Rectal smooth muscle tissue (tissue), 1 donor: ENCODE results near the gene GJB5.

Experiments used
- H3K27ac ChIP-seq: one replicate; pipeline ENCODE4 v1.7.0; 2013; ENCODE audit warnings: low read depth, low read length, inconsistent platforms
- H3K27me3 ChIP-seq: one replicate; pipeline ENCODE4 v1.7.0; 2013; ENCODE audit warnings: low read length; ENCODE audit not compliant: control insufficient read depth, insufficient read depth
- H3K36me3 ChIP-seq: one replicate; pipeline ENCODE4 v1.7.0; 2013; ENCODE audit warnings: low read length; ENCODE audit not compliant: control insufficient read depth, insufficient read depth
- H3K4me1 ChIP-seq: one replicate; pipeline ENCODE4 v1.7.0; 2013; ENCODE audit warnings: low read length; ENCODE audit not compliant: control insufficient read depth, insufficient read depth
- H3K4me3 ChIP-seq: one replicate; pipeline ENCODE4 v1.7.0; 2013; ENCODE audit warnings: low read length
- H3K9ac ChIP-seq: one replicate; pipeline ENCODE4 v1.7.0; 2013; ENCODE audit warnings: low read length

GJB5 gene

GRCh38 chr1:34746785-34747637 lies 7.8 kb upstream of the GJB5 start:
- Histone ChIP-seq H3K27me3 (no peaks in the 10 kb centered on the region), H3K9ac (no peak overlapping the region), H3K4me3 (no peak overlapping the region), H3K36me3 (no peaks in the 10 kb centered on the region), H3K4me1 (no peaks in the 10 kb centered on the region), H3K27ac (no peak overlapping the region)

DNA sequence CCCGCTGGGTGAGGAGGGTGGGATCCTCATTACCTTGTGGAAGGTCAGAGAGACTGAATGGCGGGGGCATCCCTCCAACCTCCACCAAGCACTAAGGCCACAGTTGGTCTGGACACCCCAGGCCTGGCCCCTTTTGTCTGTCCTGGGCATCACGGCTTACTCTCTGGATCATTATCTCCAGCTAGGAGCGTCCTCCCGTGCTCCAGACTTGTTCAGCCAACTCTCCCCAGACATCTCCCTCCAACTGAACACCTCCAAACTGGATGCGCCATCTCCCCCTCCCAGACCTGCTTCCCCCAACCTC lies 7.3 kb upstream of the GJB5 start:
- Histone ChIP-seq H3K27me3 (no peaks in the 10 kb centered on the region), H3K36me3 (no peaks in the 10 kb centered on the region), H3K4me1 (no peaks in the 10 kb centered on the region), H3K4me3 (no peak overlapping the region), H3K27ac (no peak overlapping the region), H3K9ac (no peak overlapping the region)

DNA sequence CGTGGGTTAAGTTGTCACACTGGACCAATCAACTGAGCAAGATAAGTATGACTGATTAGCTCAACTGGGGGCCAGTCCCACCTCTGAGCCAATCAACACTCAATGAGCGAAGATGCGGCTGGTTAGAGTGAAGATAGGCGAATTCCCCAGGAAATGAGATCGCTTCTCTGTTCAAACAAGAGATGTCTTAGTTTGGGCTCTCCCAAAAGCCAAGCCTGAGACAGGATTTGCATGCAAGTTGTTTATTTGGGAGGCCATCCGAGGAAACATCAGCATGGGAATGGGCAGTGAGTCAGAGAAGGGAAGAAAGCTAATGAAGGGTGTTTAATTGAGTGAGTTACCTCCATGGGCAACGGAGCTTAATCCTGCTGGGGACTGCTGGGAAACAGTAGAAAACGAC lies 4.9 kb upstream of the GJB5 start:
- Histone ChIP-seq H3K4me3 (no peak overlapping the region), H3K27ac (no peak overlapping the region), H3K4me1 (no peaks in the 10 kb centered on the region), H3K36me3 (no peaks in the 10 kb centered on the region), H3K9ac (no peak overlapping the region), H3K27me3 (no peaks in the 10 kb centered on the region)

DNA sequence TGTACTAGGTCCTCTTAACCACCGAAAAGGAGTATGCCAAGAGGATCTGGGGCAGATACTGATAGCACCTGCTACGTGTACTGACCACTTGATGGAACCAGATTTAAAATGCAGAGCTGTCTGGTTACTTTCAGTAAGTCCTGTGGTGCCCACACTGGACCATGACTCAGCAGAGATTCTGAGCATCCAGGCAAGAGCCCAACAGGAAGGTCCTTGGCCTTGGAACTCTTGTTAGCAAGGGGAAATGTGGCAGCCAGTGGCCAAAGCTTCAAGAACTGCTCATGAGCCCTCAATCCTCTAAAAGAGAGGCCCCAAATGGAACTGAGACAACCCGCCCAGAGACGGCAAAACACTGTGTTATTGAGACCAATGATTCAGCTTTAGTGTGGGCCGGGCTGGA lies 4.2 kb upstream of the GJB5 start:
- no peak overlapping the region for H3K9ac ChIP-seq
- no peaks in the 10 kb centered on the region for H3K27me3 ChIP-seq
- H3K4me1 ChIP-seq: no peaks in the 10 kb centered on the region
- H3K36me3 ChIP-seq: no peaks in the 10 kb centered on the region
- H3K27ac ChIP-seq: no peak overlapping the region
- H3K4me3 ChIP-seq: no peak overlapping the region

DNA sequence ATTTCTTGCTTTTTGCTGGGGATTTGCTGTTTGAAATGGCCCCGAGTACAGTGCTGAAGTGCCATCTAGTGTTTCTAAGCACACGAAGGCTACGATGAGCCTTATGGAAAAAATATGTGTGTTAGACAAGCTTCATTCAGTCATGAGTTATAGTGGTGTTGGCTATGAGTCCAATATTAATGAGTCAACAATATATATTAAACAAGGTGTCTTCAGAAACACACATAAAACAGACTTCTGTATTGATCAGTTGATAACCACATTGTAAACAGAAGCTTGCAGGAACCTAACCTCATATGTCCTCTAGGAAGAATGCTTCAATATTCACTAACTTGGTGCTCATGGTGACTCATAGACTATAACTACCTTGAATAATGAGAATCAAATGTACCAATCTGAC lies 1.7 kb upstream of the GJB5 start:
- Histone ChIP-seq H3K27me3 (no peaks in the 10 kb centered on the region), H3K4me1 (no peaks in the 10 kb centered on the region), H3K36me3 (no peaks in the 10 kb centered on the region), H3K9ac (no peak overlapping the region), H3K27ac (no peak overlapping the region), H3K4me3 (no peak overlapping the region)

- Histone ChIP-seq H3K36me3 (no peaks in the 10 kb centered on the region), H3K4me3 (no peak overlapping the region), H3K27ac (no peak overlapping the region), H3K4me1 (no peaks in the 10 kb centered on the region), H3K27me3 (peaks cover 3% of the 10 kb centered on the region), H3K9ac (no peak overlapping the region)
Measured at GRCh38 chr1:34755961-34756360, 1.1 kb downstream of the GJB5 start.

GRCh38 chr1:34757386-34757785 lies 2.5 kb downstream of the GJB5 start:
- no peak overlapping the region for H3K27ac ChIP-seq
- no peaks in the 10 kb centered on the region for H3K36me3 ChIP-seq
- peaks cover 3% of the 10 kb centered on the region for H3K27me3 ChIP-seq

GRCh38 chr1:34758751-34759150 lies 3.9 kb downstream of the GJB5 start:
- Histone ChIP-seq H3K4me1 (no peaks in the 10 kb centered on the region), H3K36me3 (no peaks in the 10 kb centered on the region), H3K4me3 (no peak overlapping the region), H3K9ac (no peak overlapping the region), H3K27me3 (peaks cover 3% of the 10 kb centered on the region), H3K27ac (no peak overlapping the region)

More at GRCh38 chr1:34757386-34757785, 2.5 kb downstream of the GJB5 start:
- H3K9ac ChIP-seq: no peak overlapping the region
- no peak overlapping the region for H3K4me3 ChIP-seq
- H3K4me1 ChIP-seq: no peaks in the 10 kb centered on the region

GRCh38 chr1:34759503-34760357 lies 4.9 kb downstream of the GJB5 start, which contains the start of gene GJB4:
Gene GJB4, plus strand, starts transcription at chr1:34759740. Its CDS starts 1,515 bp downstream, at chr1:34761255.
- H3K27ac ChIP-seq: no peak within 1 kb of the TSS
- H3K9ac ChIP-seq: no peak within 1 kb of the TSS
- H3K4me3 ChIP-seq: no peak within 1 kb of the TSS
- peaks cover 3% of the 10 kb centered on the region for H3K27me3 ChIP-seq
- no peaks in the 10 kb centered on the region for H3K36me3 ChIP-seq
- no peaks in the 10 kb centered on the region for H3K4me1 ChIP-seq

DNA sequence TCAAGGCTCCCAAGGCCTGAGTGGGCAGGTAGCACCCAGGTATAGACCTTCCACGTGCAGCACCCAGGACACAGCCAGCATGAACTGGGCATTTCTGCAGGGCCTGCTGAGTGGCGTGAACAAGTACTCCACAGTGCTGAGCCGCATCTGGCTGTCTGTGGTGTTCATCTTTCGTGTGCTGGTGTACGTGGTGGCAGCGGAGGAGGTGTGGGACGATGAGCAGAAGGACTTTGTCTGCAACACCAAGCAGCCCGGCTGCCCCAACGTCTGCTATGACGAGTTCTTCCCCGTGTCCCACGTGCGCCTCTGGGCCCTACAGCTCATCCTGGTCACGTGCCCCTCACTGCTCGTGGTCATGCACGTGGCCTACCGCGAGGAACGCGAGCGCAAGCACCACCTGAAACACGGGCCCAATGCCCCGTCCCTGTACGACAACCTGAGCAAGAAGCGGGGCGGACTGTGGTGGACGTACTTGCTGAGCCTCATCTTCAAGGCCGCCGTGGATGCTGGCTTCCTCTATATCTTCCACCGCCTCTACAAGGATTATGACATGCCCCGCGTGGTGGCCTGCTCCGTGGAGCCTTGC lies 6.4 kb downstream of the GJB5 start:
- peaks cover 3% of the 10 kb centered on the region for H3K27me3 ChIP-seq
- no peak overlapping the region for H3K4me3 ChIP-seq
- no peaks in the 10 kb centered on the region for H3K4me1 ChIP-seq
- no peak overlapping the region for H3K9ac ChIP-seq
- H3K36me3 ChIP-seq: no peaks in the 10 kb centered on the region
- no peak overlapping the region for H3K27ac ChIP-seq

DNA sequence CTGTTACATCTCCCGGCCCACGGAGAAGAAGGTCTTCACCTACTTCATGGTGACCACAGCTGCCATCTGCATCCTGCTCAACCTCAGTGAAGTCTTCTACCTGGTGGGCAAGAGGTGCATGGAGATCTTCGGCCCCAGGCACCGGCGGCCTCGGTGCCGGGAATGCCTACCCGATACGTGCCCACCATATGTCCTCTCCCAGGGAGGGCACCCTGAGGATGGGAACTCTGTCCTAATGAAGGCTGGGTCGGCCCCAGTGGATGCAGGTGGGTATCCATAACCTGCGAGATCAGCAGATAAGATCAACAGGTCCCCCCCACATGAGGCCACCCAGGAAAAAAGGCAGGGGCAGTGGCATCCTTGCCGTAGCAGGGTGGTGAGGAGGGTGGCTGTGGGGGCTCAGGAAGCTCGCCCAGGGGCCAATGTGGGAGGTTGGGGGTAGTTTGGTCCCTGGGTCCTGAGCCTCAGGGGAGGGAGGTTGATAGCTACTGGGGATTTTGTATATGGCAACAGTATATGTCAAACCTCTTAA lies 7.0 kb downstream of the GJB5 start:
- Histone ChIP-seq H3K36me3 (no peaks in the 10 kb centered on the region), H3K4me1 (no peaks in the 10 kb centered on the region), H3K27ac (no peak overlapping the region), H3K27me3 (peaks cover 3% of the 10 kb centered on the region), H3K9ac (no peak overlapping the region), H3K4me3 (no peak overlapping the region)

- Histone ChIP-seq H3K9ac (no peak overlapping the region), H3K27ac (no peak overlapping the region), H3K36me3 (no peaks in the 10 kb centered on the region), H3K27me3 (peaks cover 3% of the 10 kb centered on the region), H3K4me3 (no peak overlapping the region), H3K4me1 (no peaks in the 10 kb centered on the region)
Measured at GRCh38 chr1:34762474-34763141, 7.8 kb downstream of the GJB5 start.
